Fibroblast of lung (primary cell): ENCODE results near the gene LGALS7. TPM values are rescaled to one million over a fixed set of nuclear protein-coding genes. Genes with fewer than 3 reads are reported as not detected.

ENCODE experiments used
- DNase-seq, 2 donors: peaks; one replicate each; pipeline versions ENCODE4 v3.0.0 to v3.0.0-alpha.2; 2010; ENCODE audit warnings: low read depth in 2 of 2
- H2AFZ ChIP-seq: 2 replicates; pipeline ENCODE4 v1.5.1; 2012; ENCODE audit warnings: low read length, control low read depth, inconsistent platforms
- H3K27ac ChIP-seq: 2 replicates; pipeline ENCODE4 v1.5.1; 2011; ENCODE audit warnings: low read length, control low read depth; ENCODE audit not compliant: insufficient read depth
- H3K27me3 ChIP-seq: 2 replicates; pipeline ENCODE4 v1.5.1; 2011; ENCODE audit warnings: mild to moderate bottlenecking, low read length; ENCODE audit not compliant: control insufficient read depth, insufficient read depth
- H3K36me3 ChIP-seq: 2 replicates; pipeline ENCODE4 v1.5.1; 2011; ENCODE audit warnings: low read length; ENCODE audit not compliant: control insufficient read depth, insufficient read depth
- H3K4me1 ChIP-seq: 2 replicates; pipeline ENCODE4 v1.5.1; 2011; ENCODE audit warnings: low read length; ENCODE audit not compliant: control insufficient read depth, insufficient read depth; ENCODE audit errors: extremely low read depth
- H3K4me2 ChIP-seq: 2 replicates; pipeline ENCODE4 v1.5.1; 2011; ENCODE audit warnings: low read length, control low read depth; ENCODE audit not compliant: insufficient read depth; ENCODE audit errors: extremely low read depth
- H3K4me3 ChIP-seq, 4 experiments: fragments of 200-600 bp in 1 of 4; sonication (generic) in 1 of 4; replicated peaks in 1 of 4; 2 replicates each; pipeline ENCODE4 v1.5.1; 2011 to 2016; ENCODE audit warnings: low read length in 4 of 4, low read depth in 3 of 4, mild to moderate bottlenecking in 3 of 4, control low read depth in 2 of 4, inconsistent platforms in 1 of 4, mixed read lengths in 1 of 4; ENCODE audit not compliant: insufficient read depth in 1 of 4; ENCODE audit errors: control extremely low read depth in 1 of 4
- H3K79me2 ChIP-seq: 2 replicates; pipeline ENCODE4 v1.5.1; 2012; ENCODE audit warnings: mild to moderate bottlenecking, low read length, inconsistent platforms; ENCODE audit not compliant: control insufficient read depth, insufficient read depth
- H3K9ac ChIP-seq: 2 replicates; pipeline ENCODE4 v1.5.1; 2011; ENCODE audit warnings: mild to moderate bottlenecking, low read length, control low read depth; ENCODE audit not compliant: insufficient read depth
- H3K9me3 ChIP-seq: 2 replicates; pipeline ENCODE4 v1.5.1; 2012; ENCODE audit warnings: low read depth, low read length; ENCODE audit not compliant: control insufficient read depth, insufficient read depth
- H4K20me1 ChIP-seq: 2 replicates; pipeline ENCODE4 v1.5.1; 2011; ENCODE audit warnings: low read length; ENCODE audit not compliant: control insufficient read depth, insufficient read depth; ENCODE audit errors: extremely low read depth
- EZH2 ChIP-seq: IDR thresholded peaks from 2 replicates; pipeline ENCODE4 v1.5.1; 2012; ENCODE audit warnings: low read length, control low read depth, mild to moderate bottlenecking; ENCODE audit errors: missing control alignments
- polyA plus RNA-seq, 2 donors: library from polyadenylated mRNA; depleted of rRNA in 1 of 2; stranded (reverse) in 1 of 2; unstranded in 1 of 2; fragments of >200 nt; gene quantifications; 2 replicates each; pipeline ENCODE4 v1.2.1, GENCODE V29; 2011 to 2012; ENCODE audit warnings: missing spikeins in 1 of 2
- total RNA-seq: library from RNA; depleted of rRNA; stranded (reverse); fragments of >200 nt; gene quantifications from 2 replicates; pipeline ENCODE4 v1.2.1, GENCODE V29; 2014
- TF ChIP-seq, protein P1 (sequence below), 2 donors: IDR thresholded peaks in 1 of 2; conservative IDR thresholded peaks in 1 of 2; 1 replicate in 1 of 2; 2 replicates in 1 of 2; pipeline ENCODE4 v1.5.1; 2011 to 2012; ENCODE audit warnings: low read length in 2 of 2, control low read depth in 1 of 2, inconsistent platforms in 1 of 2, low read depth in 1 of 2, mild to moderate bottlenecking in 1 of 2

The LGALS7 gene
- total and polyA plus RNA-seq, 2 donors (not counting 1 experiment from before 2014, with no cell fraction given): not detected

DNA sequence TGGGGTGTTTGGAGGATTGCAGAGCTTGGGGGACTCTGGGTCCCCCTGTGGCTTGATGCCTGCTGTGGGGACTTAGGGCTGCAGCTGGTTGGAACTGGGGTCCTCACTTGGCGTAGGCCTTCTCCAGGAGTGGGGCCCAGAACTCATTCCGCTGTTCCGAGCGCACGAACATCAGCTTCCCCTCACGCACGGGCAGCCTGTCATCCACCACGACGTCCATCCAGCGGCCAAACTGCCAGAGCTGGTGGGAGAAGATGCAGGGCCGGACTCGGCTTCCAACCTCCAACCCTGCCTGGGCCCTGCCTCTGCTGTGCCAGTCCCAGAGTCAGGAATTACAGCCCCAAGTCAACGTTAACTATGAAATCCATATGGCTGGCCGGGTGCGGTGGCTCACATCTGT, 31.6 kb downstream of the LGALS7 start:
- Histone ChIP-seq H3K4me3 (no peak overlapping the region), H3K36me3 (no peaks in the 10 kb centered on the region), H2AFZ (no peak overlapping the region), H3K9ac (no peak overlapping the region), H3K9me3 (no peaks in the 10 kb centered on the region), H3K4me1 (no peaks in the 10 kb centered on the region), H4K20me1 (no peaks in the 10 kb centered on the region), H3K79me2 (no peaks in the 10 kb centered on the region), H3K27me3 (no peaks in the 10 kb centered on the region), H3K4me2 (no peak overlapping the region), H3K27ac (no peak overlapping the region)
- no peak for DNase-seq
- TF ChIP-seq, protein P1, sequence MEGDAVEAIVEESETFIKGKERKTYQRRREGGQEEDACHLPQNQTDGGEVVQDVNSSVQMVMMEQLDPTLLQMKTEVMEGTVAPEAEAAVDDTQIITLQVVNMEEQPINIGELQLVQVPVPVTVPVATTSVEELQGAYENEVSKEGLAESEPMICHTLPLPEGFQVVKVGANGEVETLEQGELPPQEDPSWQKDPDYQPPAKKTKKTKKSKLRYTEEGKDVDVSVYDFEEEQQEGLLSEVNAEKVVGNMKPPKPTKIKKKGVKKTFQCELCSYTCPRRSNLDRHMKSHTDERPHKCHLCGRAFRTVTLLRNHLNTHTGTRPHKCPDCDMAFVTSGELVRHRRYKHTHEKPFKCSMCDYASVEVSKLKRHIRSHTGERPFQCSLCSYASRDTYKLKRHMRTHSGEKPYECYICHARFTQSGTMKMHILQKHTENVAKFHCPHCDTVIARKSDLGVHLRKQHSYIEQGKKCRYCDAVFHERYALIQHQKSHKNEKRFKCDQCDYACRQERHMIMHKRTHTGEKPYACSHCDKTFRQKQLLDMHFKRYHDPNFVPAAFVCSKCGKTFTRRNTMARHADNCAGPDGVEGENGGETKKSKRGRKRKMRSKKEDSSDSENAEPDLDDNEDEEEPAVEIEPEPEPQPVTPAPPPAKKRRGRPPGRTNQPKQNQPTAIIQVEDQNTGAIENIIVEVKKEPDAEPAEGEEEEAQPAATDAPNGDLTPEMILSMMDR (conservative IDR thresholded peaks at IDR 0.05 in 1 of 2, IDR thresholded peaks at IDR 0.05 in 1 of 2; ENCODE audit: low read depth in 1 of 2, low read length in 2 of 2): no peak
- TF ChIP-seq EZH2: no peak

DNA sequence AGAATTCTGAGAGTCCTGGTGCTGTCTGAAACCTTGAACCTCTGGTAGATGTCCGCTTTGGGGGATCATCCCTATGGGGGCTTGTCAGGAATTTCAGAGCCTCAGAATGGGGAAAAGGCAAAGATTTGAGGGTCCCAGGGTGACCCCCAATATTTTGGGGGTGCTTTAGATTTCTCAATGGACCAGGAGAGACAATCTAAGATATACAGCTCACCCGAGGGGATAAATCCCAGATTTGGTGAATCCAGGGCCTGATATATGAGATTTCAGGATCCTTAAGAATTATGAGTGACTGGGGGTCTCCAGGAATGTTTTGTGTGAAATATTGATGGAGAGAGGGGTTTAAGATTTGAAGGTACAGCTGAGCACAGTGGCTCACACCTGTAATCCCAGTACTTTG, 32.4 kb downstream of the LGALS7 start:
- no peak overlapping the region for H3K27ac ChIP-seq
- H3K27me3 ChIP-seq: no peaks in the 10 kb centered on the region
- no peak overlapping the region for H3K4me2 ChIP-seq

DNA sequence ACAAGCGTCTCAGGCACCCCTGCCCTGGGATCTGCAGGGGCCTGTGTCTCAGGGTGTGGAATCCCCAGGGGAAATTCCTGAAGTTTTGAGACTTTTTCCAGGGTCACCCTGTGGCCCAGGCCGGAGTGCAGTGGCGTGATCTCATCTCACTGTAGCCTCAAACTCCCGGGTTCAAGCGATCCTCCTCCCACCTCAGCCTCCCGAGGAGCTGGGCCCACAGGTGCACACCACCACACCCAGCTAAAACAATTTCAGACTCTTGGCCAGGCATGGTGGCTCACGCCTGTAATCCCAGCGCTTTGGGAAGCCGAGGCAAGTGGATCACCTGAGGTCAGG, 33.1 kb downstream of the LGALS7 start:
- DNase-seq: no peak
- Histone ChIP-seq H3K9me3 (no peaks in the 10 kb centered on the region), H3K79me2 (no peaks in the 10 kb centered on the region), H3K36me3 (no peaks in the 10 kb centered on the region), H3K4me2 (no peak overlapping the region), H2AFZ (no peak overlapping the region), H3K27ac (no peak overlapping the region), H4K20me1 (no peaks in the 10 kb centered on the region), H3K9ac (no peak overlapping the region), H3K4me1 (no peaks in the 10 kb centered on the region), H3K4me3 (no peak overlapping the region), H3K27me3 (no peaks in the 10 kb centered on the region)
- TF ChIP-seq EZH2: no peak
- TF ChIP-seq, protein P1 (conservative IDR thresholded peaks at IDR 0.05 in 1 of 2, IDR thresholded peaks at IDR 0.05 in 1 of 2; ENCODE audit: low read depth in 1 of 2, low read length in 2 of 2): no peak

More for the DNA sequence above, 32.4 kb downstream of the LGALS7 start:
- Histone ChIP-seq H3K79me2 (no peaks in the 10 kb centered on the region), H4K20me1 (no peaks in the 10 kb centered on the region), H3K9me3 (no peaks in the 10 kb centered on the region), H3K4me3 (no peak overlapping the region), H3K9ac (no peak overlapping the region), H2AFZ (no peak overlapping the region), H3K4me1 (no peaks in the 10 kb centered on the region), H3K36me3 (no peaks in the 10 kb centered on the region)
- no peak for DNase-seq
- TF ChIP-seq EZH2: no peak
- TF ChIP-seq, protein P1 (conservative IDR thresholded peaks at IDR 0.05 in 1 of 2, IDR thresholded peaks at IDR 0.05 in 1 of 2; ENCODE audit: low read depth in 1 of 2, low read length in 2 of 2): no peak
